T-helper 2 cell (primary cell): ENCODE measurements around the gene ZNF292.
"Not testable (repeated sequence)": the region's sequence is repeated elsewhere in the genome, so short reads cannot be mapped to it uniquely, and the experiment has no call there.

Experiments
- DNase-seq, 5 experiments: peaks; one replicate each; pipeline versions ENCODE4 v3.0.0 to v3.0.0-alpha.2; 2012 to 2022

Gene ZNF292

GRCh38 chr6:87214831-87215230 lies 59.5 kb downstream of the ZNF292 start:
- DNase-seq, result no peak

GRCh38 chr6:87220997-87221396 lies 65.6 kb downstream of the ZNF292 start:
- no peak for DNase-seq

- no peak for DNase-seq
Measured at GRCh38 chr6:87222676-87223075, 67.3 kb downstream of the ZNF292 start.

GRCh38 chr6:87224971-87225370 lies 69.6 kb downstream of the ZNF292 start:
- DNase-seq, result no peak

- no peak for DNase-seq
Measured at GRCh38 chr6:87225511-87225910, 70.1 kb downstream of the ZNF292 start.

- DNase-seq, result no peak
Measured at GRCh38 chr6:87225937-87226336, 70.6 kb downstream of the ZNF292 start.

- no peak for DNase-seq
Measured at GRCh38 chr6:87230801-87231200, 75.4 kb downstream of the ZNF292 start.

GRCh38 chr6:87237804-87238203 lies 82.4 kb downstream of the ZNF292 start:
- peak in 1 of 5 experiments; percentile 35 for DNase-seq

GRCh38 chr6:87239098-87239635 lies 83.8 kb downstream of the ZNF292 start:
- not testable (repeated sequence) for DNase-seq

- no peak for DNase-seq
Measured at GRCh38 chr6:87241304-87241703, 85.9 kb downstream of the ZNF292 start.

- DNase-seq, result no peak
Measured at GRCh38 chr6:87242311-87242710, 86.9 kb downstream of the ZNF292 start.

- no peak for DNase-seq
Measured at GRCh38 chr6:87243812-87244211, 88.4 kb downstream of the ZNF292 start.

GRCh38 chr6:87244380-87244779 lies 89.0 kb downstream of the ZNF292 start:
- DNase-seq, result no peak

GRCh38 chr6:87250019-87250418 lies 94.7 kb downstream of the ZNF292 start:
- no peak for DNase-seq

- no peak for DNase-seq
Measured at GRCh38 chr6:87251225-87251624, 95.9 kb downstream of the ZNF292 start.

GRCh38 chr6:87251725-87252124 lies 96.4 kb downstream of the ZNF292 start:
- no peak for DNase-seq

GRCh38 chr6:87257046-87257445 lies 101.7 kb downstream of the ZNF292 start:
- DNase-seq, result no peak

- DNase-seq, result no peak
Measured at GRCh38 chr6:87257565-87257964, 102.2 kb downstream of the ZNF292 start.

- DNase-seq, result no peak
Measured at GRCh38 chr6:87257975-87258374, 102.6 kb downstream of the ZNF292 start.

- DNase-seq, result no peak
Measured at GRCh38 chr6:87259791-87260190, 104.4 kb downstream of the ZNF292 start.

- DNase-seq, result no peak
Measured at GRCh38 chr6:87261534-87261933, 106.2 kb downstream of the ZNF292 start.

GRCh38 chr6:87264481-87264880 lies 109.1 kb downstream of the ZNF292 start:
- DNase-seq, result no peak

- no peak for DNase-seq
Measured at GRCh38 chr6:87274660-87275274, 119.4 kb downstream of the ZNF292 start.

GRCh38 chr6:87276624-87277023 lies 121.3 kb downstream of the ZNF292 start:
- DNase-seq, result no peak

- no peak for DNase-seq
Measured at GRCh38 chr6:87277123-87277522, 121.8 kb downstream of the ZNF292 start.
